ENCODE results near the gene ANGPTL4. TPM values are rescaled to one million over a fixed set of nuclear protein-coding genes. Genes with fewer than 3 reads are reported as not detected.
A peak's percentile ranks its signal among the peaks of the same experiment; 100 is the strongest.

Gene ANGPTL4
- total and polyA plus RNA-seq, 2 experiments from 2014 or later, result 1.9 to 2.2 TPM

DNA sequence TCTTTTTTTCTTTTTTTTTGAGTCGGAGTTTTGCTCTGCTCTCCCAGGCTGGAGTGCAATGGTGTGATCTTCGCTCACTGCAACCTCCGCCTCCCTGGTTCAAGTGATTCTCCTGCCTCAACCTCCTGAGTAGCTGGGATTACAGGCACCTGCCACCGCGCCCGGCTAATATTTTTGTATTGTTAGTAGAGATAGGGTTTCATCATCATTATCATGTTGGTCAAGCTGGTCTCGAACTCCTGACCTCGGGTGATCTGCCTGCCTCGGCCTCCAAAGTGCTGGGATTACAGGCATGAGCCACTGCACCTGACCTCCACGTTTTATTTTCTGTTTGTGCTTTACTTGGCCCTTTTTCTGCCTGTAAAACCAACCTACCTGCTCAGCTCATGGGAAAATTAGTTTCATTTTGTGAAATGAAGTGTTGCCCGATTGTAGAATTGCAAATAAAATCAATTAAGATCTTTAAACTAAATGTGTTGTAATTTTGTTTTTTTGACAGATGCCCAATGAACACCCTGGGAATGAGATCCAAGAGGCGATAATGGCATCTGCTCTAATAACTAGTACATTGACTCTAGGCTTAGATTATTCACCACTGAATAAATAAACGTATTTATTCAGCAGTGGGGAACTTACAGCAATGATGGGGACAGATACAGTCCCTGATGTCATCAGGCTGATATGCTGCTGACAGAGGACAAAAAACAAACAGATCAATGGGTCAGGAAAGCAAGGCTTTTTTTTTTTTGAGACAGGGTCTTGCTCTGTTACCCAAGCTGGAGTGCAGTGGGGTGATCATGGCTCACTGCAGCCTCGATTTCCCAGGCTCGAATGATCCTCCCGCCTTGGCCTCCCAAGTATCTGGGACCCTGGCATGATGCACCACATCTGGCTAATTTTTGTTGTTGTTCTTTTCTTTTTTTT lies 24.0 kb downstream of the ANGPTL4 start:
- no peak for TF ChIP-seq CREB1 (CRISPR knock-in tag; IDR thresholded peaks at IDR 0.05; ENCODE audit: low read depth)
- Histone ChIP-seq H3K27ac (ENCODE audit: low read depth) (no peak overlapping the region), H3K27me3 (ENCODE audit: insufficient read depth) (no peaks in the 10 kb centered on the region), H4K20me1 (replicated peaks; ENCODE audit: insufficient read depth) (peaks cover 9% of the 10 kb centered on the region), H3K4me1 (ENCODE audit: insufficient read depth) (peaks cover 10% of the 10 kb centered on the region; the same call in 1 of the 2 replicates), H3K9me2 (ENCODE audit: insufficient read depth) (no peaks in the 10 kb centered on the region), H3K4me2 (no peak overlapping the region), H3K79me2 (replicated peaks; ENCODE audit: insufficient read depth) (peaks cover 22% of the 10 kb centered on the region), H2AFZ (no peak overlapping the region), H3K4me3 (no peak overlapping the region), H3F3A (replicated peaks; ENCODE audit: low read depth) (peaks cover 6% of the 10 kb centered on the region; the same call in 1 of the 2 replicates), H3K36me3 (ENCODE audit: insufficient read depth) (no peaks in the 10 kb centered on the region)
- DNase-seq (ENCODE audit: low spot score) (no peak), ATAC-seq (no peak)
- Mint-ChIP-seq H3K9me3 (peaks cover 20% of the 10 kb centered on the region), H3K4me1 (peaks cover 9% of the 10 kb centered on the region), H3K4me3 (peak overlapping the region; percentile 52), H3K27ac (no peak overlapping the region), H3K36me3 (ENCODE audit: low read depth) (peaks cover 21% of the 10 kb centered on the region), H3K27me3 (ENCODE audit: insufficient read depth, low read depth, poor library complexity) (peaks cover 12% of the 10 kb centered on the region)

DNA sequence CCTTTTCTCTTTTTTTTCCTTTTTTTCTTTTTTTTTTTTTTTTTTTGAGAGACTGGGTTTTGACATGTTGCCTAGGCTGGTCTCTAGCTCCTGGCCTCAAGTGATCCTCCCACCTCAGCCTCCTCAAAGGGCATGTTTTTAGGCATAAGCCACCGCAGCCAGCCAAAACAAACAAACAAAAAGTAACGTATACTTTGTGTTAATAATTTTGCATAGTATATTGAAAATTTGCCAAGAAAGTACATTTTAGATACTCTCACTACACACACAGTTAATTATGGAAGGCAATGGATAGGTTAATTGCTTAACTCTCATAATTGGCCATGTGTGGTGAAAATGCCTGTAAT lies 24.6 kb downstream of the ANGPTL4 start:
- Histone ChIP-seq H3F3A (replicated peaks; ENCODE audit: low read depth) (peaks cover 6% of the 10 kb centered on the region; the same call in 1 of the 2 replicates), H3K27ac (ENCODE audit: low read depth) (no peak overlapping the region), H2AFZ (no peak overlapping the region), H3K9me2 (ENCODE audit: insufficient read depth) (no peaks in the 10 kb centered on the region), H4K20me1 (replicated peaks; ENCODE audit: insufficient read depth) (peaks cover 9% of the 10 kb centered on the region), H3K4me2 (no peak overlapping the region), H3K27me3 (ENCODE audit: insufficient read depth) (no peaks in the 10 kb centered on the region), H3K79me2 (replicated peaks; ENCODE audit: insufficient read depth) (peaks cover 28% of the 10 kb centered on the region), H3K4me3 (no peak overlapping the region), H3K36me3 (ENCODE audit: insufficient read depth) (no peaks in the 10 kb centered on the region), H3K4me1 (ENCODE audit: insufficient read depth) (peaks cover 10% of the 10 kb centered on the region; the same call in 1 of the 2 replicates)
- H3K36me3 Mint-ChIP-seq (ENCODE audit: low read depth), result peaks cover 21% of the 10 kb centered on the region
- H3K27me3 Mint-ChIP-seq (ENCODE audit: insufficient read depth, low read depth, poor library complexity), result peaks cover 12% of the 10 kb centered on the region
- DNase-seq (ENCODE audit: low spot score) (no peak), ATAC-seq (no peak)
- peak overlapping the region; percentile 46; the same call in 1 of the 3 replicates for H3K4me3 Mint-ChIP-seq
- TF ChIP-seq ZNF114 (CRISPR knock-in tag; IDR thresholded peaks at IDR 0.05) (no peak), EZH2 (IDR thresholded peaks at IDR 0.05; ENCODE audit: low read depth, unreplicated experiment) (no peak), ZNF331 (CRISPR knock-in tag; IDR thresholded peaks at IDR 0.05; ENCODE audit: low read depth) (no peak), JUNB (IDR thresholded peaks at IDR 0.05; ENCODE audit: unreplicated experiment) (no peak), NANOG (IDR thresholded peaks at IDR 0.05; ENCODE audit: borderline replicate concordance) (no peak), EZH2phosphoT487 (IDR thresholded peaks at IDR 0.05; ENCODE audit: unreplicated experiment) (no peak), POLR2AphosphoS5 (IDR thresholded peaks at IDR 0.05; ENCODE audit: low read depth) (no peak), CREB1 (CRISPR knock-in tag; IDR thresholded peaks at IDR 0.05; ENCODE audit: low read depth) (no peak)
- TF ChIP-seq, protein P1, sequence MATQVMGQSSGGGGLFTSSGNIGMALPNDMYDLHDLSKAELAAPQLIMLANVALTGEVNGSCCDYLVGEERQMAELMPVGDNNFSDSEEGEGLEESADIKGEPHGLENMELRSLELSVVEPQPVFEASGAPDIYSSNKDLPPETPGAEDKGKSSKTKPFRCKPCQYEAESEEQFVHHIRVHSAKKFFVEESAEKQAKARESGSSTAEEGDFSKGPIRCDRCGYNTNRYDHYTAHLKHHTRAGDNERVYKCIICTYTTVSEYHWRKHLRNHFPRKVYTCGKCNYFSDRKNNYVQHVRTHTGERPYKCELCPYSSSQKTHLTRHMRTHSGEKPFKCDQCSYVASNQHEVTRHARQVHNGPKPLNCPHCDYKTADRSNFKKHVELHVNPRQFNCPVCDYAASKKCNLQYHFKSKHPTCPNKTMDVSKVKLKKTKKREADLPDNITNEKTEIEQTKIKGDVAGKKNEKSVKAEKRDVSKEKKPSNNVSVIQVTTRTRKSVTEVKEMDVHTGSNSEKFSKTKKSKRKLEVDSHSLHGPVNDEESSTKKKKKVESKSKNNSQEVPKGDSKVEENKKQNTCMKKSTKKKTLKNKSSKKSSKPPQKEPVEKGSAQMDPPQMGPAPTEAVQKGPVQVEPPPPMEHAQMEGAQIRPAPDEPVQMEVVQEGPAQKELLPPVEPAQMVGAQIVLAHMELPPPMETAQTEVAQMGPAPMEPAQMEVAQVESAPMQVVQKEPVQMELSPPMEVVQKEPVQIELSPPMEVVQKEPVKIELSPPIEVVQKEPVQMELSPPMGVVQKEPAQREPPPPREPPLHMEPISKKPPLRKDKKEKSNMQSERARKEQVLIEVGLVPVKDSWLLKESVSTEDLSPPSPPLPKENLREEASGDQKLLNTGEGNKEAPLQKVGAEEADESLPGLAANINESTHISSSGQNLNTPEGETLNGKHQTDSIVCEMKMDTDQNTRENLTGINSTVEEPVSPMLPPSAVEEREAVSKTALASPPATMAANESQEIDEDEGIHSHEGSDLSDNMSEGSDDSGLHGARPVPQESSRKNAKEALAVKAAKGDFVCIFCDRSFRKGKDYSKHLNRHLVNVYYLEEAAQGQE (IDR thresholded peaks at IDR 0.05; ENCODE audit: unreplicated experiment), result no peak
- TF ChIP-seq, protein P2, sequence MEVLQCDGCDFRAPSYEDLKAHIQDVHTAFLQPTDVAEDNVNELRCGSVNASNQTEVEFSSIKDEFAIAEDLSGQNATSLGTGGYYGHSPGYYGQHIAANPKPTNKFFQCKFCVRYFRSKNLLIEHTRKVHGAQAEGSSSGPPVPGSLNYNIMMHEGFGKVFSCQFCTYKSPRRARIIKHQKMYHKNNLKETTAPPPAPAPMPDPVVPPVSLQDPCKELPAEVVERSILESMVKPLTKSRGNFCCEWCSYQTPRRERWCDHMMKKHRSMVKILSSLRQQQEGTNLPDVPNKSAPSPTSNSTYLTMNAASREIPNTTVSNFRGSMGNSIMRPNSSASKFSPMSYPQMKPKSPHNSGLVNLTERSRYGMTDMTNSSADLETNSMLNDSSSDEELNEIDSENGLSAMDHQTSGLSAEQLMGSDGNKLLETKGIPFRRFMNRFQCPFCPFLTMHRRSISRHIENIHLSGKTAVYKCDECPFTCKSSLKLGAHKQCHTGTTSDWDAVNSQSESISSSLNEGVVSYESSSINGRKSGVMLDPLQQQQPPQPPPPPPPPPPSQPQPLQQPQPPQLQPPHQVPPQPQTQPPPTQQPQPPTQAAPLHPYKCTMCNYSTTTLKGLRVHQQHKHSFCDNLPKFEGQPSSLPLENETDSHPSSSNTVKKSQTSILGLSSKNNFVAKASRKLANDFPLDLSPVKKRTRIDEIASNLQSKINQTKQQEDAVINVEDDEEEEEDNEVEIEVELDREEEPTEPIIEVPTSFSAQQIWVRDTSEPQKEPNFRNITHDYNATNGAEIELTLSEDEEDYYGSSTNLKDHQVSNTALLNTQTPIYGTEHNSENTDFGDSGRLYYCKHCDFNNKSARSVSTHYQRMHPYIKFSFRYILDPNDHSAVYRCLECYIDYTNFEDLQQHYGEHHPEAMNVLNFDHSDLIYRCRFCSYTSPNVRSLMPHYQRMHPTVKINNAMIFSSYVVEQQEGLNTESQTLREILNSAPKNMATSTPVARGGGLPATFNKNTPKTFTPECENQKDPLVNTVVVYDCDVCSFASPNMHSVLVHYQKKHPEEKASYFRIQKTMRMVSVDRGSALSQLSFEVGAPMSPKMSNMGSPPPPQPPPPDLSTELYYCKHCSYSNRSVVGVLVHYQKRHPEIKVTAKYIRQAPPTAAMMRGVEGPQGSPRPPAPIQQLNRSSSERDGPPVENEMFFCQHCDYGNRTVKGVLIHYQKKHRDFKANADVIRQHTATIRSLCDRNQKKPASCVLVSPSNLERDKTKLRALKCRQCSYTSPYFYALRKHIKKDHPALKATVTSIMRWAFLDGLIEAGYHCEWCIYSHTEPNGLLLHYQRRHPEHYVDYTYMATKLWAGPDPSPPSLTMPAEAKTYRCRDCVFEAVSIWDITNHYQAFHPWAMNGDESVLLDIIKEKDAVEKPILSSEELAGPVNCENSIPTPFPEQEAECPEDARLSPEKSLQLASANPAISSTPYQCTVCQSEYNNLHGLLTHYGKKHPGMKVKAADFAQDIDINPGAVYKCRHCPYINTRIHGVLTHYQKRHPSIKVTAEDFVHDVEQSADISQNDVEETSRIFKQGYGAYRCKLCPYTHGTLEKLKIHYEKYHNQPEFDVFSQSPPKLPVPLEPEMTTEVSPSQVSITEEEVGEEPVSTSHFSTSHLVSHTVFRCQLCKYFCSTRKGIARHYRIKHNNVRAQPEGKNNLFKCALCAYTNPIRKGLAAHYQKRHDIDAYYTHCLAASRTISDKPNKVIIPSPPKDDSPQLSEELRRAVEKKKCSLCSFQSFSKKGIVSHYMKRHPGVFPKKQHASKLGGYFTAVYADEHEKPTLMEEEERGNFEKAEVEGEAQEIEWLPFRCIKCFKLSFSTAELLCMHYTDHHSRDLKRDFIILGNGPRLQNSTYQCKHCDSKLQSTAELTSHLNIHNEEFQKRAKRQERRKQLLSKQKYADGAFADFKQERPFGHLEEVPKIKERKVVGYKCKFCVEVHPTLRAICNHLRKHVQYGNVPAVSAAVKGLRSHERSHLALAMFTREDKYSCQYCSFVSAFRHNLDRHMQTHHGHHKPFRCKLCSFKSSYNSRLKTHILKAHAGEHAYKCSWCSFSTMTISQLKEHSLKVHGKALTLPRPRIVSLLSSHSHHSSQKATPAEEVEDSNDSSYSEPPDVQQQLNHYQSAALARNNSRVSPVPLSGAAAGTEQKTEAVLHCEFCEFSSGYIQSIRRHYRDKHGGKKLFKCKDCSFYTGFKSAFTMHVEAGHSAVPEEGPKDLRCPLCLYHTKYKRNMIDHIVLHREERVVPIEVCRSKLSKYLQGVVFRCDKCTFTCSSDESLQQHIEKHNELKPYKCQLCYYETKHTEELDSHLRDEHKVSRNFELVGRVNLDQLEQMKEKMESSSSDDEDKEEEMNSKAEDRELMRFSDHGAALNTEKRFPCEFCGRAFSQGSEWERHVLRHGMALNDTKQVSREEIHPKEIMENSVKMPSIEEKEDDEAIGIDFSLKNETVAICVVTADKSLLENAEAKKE (CRISPR knock-in tag; IDR thresholded peaks at IDR 0.05), result no peak
- peaks cover 11% of the 10 kb centered on the region for H3K4me1 Mint-ChIP-seq
- no peak overlapping the region for H3K27ac Mint-ChIP-seq
- peaks cover 20% of the 10 kb centered on the region for H3K9me3 Mint-ChIP-seq

Data from GM23338 (cell line).